Neural cell (in vitro differentiated cells): Measurements from ENCODE around the gene PRDM11. TPM values are rescaled to one million over a fixed set of nuclear protein-coding genes. Genes with fewer than 3 reads are reported as not detected.
A peak's percentile ranks its signal among the peaks of the same experiment; 100 is the strongest.

Source experiments
- H2AFZ ChIP-seq: fragments of 200-600, 300-800 bp; sonication (generic), shearing (Covaris generic); 2 replicates; pipeline ENCODE4 v1.6.0; 2014; ENCODE audit warnings: low read depth, mild to moderate bottlenecking, antibody characterized with exemption, low read length, moderate library complexity
- H3F3A ChIP-seq: fragments of 200-600 bp; shearing (Covaris generic); 2 replicates; pipeline ENCODE4 v1.6.1; 2016; ENCODE audit warnings: mild to moderate bottlenecking, moderate library complexity, mixed read lengths, antibody characterized with exemption, low read length; ENCODE audit not compliant: insufficient read depth, poor library complexity, severe bottlenecking
- H3K27ac ChIP-seq: fragments of 200-600, 300-800 bp; sonication (generic), shearing (Covaris generic); 2 replicates; pipeline ENCODE4 v1.5.1; 2014; ENCODE audit warnings: mild to moderate bottlenecking, low read length, moderate library complexity
- H3K27me3 ChIP-seq: fragments of 300-800, 200-600 bp; sonication (generic), shearing (Covaris generic); 2 replicates; pipeline ENCODE4 v1.6.0; 2014; ENCODE audit warnings: mild to moderate bottlenecking, low read depth, low read length, moderate library complexity; ENCODE audit not compliant: insufficient read depth
- H3K36me3 ChIP-seq: fragments of 300-800, 200-600 bp; sonication (generic), shearing (Covaris generic); 2 replicates; pipeline ENCODE4 v1.5.1; 2014; ENCODE audit warnings: mild to moderate bottlenecking, antibody characterized with exemption, low read length, moderate library complexity; ENCODE audit not compliant: insufficient read depth
- H3K4me2 ChIP-seq: fragments of 300-800, 200-600 bp; sonication (generic), shearing (Covaris generic); 2 replicates; pipeline ENCODE4 v1.6.0; 2014; ENCODE audit warnings: mild to moderate bottlenecking, low read length
- H3K4me3 ChIP-seq: fragments of 300-800, 200-600 bp; sonication (generic), shearing (Covaris generic); 2 replicates; pipeline ENCODE4 v1.5.1; 2014; ENCODE audit warnings: mild to moderate bottlenecking, low read length, moderate library complexity
- H3K79me2 ChIP-seq: fragments of 200-600 bp; shearing (Covaris generic); replicated peaks from 2 replicates; pipeline ENCODE4 v1.6.0; 2014; ENCODE audit warnings: mild to moderate bottlenecking, low read length, moderate library complexity; ENCODE audit not compliant: insufficient read depth
- H3K9ac ChIP-seq: fragments of 300-800, 200-600 bp; sonication (generic), shearing (Covaris generic); 2 replicates; pipeline ENCODE4 v1.6.1; 2016; ENCODE audit warnings: mild to moderate bottlenecking, low read length, mixed read lengths
- H3K9me2 ChIP-seq: fragments of 200-600 bp; shearing (Covaris generic); 2 replicates; pipeline ENCODE4 v1.6.1; 2016; ENCODE audit warnings: mild to moderate bottlenecking, low read length, mixed read lengths; ENCODE audit not compliant: insufficient read depth
- H3K9me3 ChIP-seq: fragments of 200-600, 300-800 bp; sonication (generic), shearing (Covaris generic); 2 replicates; pipeline ENCODE4 v1.6.1; 2016; ENCODE audit warnings: mild to moderate bottlenecking, mixed run types, low read length, moderate library complexity, mixed read lengths
- H4K20me1 ChIP-seq: fragments of 200-600 bp; shearing (Covaris generic); 2 replicates; pipeline ENCODE4 v1.6.1; 2016; ENCODE audit warnings: mild to moderate bottlenecking, mixed run types; ENCODE audit not compliant: insufficient read depth
- EP300 ChIP-seq: fragments of 450-650 bp; conservative IDR thresholded peaks from 2 replicates; pipeline ENCODE4 v1.6.1; 2014; ENCODE audit warnings: antibody characterized with exemption, mild to moderate bottlenecking, moderate library complexity; ENCODE audit not compliant: poor library complexity, severe bottlenecking
- EZH2 ChIP-seq: fragments of 200-600, 300-800 bp; shearing (Covaris generic), sonication (generic); IDR thresholded peaks from 2 replicates; pipeline ENCODE4 v1.6.1; 2014; ENCODE audit warnings: antibody characterized with exemption, low read length, borderline replicate concordance, mild to moderate bottlenecking; ENCODE audit not compliant: insufficient read depth, poor library complexity, severe bottlenecking
- MXI1 ChIP-seq: fragments of 450-650 bp; conservative IDR thresholded peaks from 2 replicates; pipeline ENCODE4 v1.6.1; 2014; ENCODE audit warnings: antibody characterized with exemption, mild to moderate bottlenecking; ENCODE audit not compliant: poor library complexity, severe bottlenecking
- POLR2AphosphoS5 ChIP-seq: IDR thresholded peaks from 2 replicates; pipeline ENCODE4 v1.6.1; 2012
- RAD21 ChIP-seq: fragments of 450-650 bp; conservative IDR thresholded peaks from 2 replicates; pipeline ENCODE4 v1.6.1; 2014; ENCODE audit warnings: antibody characterized with exemption, mild to moderate bottlenecking, moderate library complexity
- SMC3 ChIP-seq: fragments of 450-650 bp; conservative IDR thresholded peaks from 2 replicates; pipeline ENCODE4 v1.6.1; 2014; ENCODE audit warnings: antibody characterized with exemption, mild to moderate bottlenecking, moderate library complexity; ENCODE audit not compliant: poor library complexity
- TAF1 ChIP-seq: IDR thresholded peaks from 2 replicates; pipeline ENCODE4 v1.6.1; 2012; ENCODE audit warnings: low read depth
- polyA plus RNA-seq: library from polyadenylated mRNA; depleted of rRNA; stranded (reverse); fragments of >200 nt; gene quantifications from 2 replicates; pipeline ENCODE4 v1.2.3, GENCODE V29; 2014
- TF ChIP-seq, protein P1 (sequence below): IDR thresholded peaks from 2 replicates; pipeline ENCODE4 v1.6.1; 2012; ENCODE audit warnings: borderline replicate concordance
- TF ChIP-seq, protein P2 (sequence below): fragments of 450-650 bp; IDR thresholded peaks from 2 replicates; pipeline ENCODE4 v1.5.1; 2014; ENCODE audit warnings: antibody characterized with exemption, mild to moderate bottlenecking, moderate library complexity; ENCODE audit not compliant: poor library complexity, severe bottlenecking

Gene PRDM11
- polyA plus RNA-seq, 1 donor from 2014 or later: 2.0 TPM

DNA sequence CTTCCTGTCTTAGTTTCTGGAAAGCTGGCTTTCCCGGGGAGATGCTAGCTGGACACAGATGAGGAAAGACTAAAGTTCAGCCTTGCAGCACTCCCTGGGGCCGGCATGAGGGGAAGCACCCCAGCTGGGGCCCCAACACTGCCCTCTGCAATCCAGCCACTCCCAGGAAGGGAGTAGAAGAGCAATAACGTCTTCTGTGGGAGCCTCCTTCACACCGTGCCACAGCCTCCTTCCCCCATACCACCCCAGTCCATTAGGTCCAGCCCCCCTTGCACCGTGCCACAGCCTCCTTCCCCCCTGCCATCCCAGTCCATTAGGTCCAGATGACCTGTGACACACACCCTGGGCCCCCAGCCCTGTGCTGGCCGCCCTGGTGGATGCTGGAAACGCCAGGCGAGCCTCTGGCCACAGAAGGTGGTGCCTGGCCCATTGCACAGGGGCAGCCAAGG is 44.1 kb upstream of the PRDM11 start:
- Histone ChIP-seq H4K20me1 (no peaks in the 10 kb centered on the region), H3K9ac (no peak overlapping the region), H2AFZ (no peak overlapping the region), H3K79me2 (no peaks in the 10 kb centered on the region), H3K9me3 (no peaks in the 10 kb centered on the region), H3K36me3 (no peaks in the 10 kb centered on the region), H3K4me3 (no peak overlapping the region), H3K27me3 (no peaks in the 10 kb centered on the region), H3K9me2 (no peaks in the 10 kb centered on the region), H3F3A (no peaks in the 10 kb centered on the region), H3K27ac (no peak overlapping the region), H3K4me2 (no peak overlapping the region)
- TF ChIP-seq POLR2AphosphoS5 (no peak), TAF1 (no peak), SMC3 (no peak), MXI1 (no peak), EZH2 (no peak), EP300 (no peak), RAD21 (no peak)
- TF ChIP-seq, protein P1, sequence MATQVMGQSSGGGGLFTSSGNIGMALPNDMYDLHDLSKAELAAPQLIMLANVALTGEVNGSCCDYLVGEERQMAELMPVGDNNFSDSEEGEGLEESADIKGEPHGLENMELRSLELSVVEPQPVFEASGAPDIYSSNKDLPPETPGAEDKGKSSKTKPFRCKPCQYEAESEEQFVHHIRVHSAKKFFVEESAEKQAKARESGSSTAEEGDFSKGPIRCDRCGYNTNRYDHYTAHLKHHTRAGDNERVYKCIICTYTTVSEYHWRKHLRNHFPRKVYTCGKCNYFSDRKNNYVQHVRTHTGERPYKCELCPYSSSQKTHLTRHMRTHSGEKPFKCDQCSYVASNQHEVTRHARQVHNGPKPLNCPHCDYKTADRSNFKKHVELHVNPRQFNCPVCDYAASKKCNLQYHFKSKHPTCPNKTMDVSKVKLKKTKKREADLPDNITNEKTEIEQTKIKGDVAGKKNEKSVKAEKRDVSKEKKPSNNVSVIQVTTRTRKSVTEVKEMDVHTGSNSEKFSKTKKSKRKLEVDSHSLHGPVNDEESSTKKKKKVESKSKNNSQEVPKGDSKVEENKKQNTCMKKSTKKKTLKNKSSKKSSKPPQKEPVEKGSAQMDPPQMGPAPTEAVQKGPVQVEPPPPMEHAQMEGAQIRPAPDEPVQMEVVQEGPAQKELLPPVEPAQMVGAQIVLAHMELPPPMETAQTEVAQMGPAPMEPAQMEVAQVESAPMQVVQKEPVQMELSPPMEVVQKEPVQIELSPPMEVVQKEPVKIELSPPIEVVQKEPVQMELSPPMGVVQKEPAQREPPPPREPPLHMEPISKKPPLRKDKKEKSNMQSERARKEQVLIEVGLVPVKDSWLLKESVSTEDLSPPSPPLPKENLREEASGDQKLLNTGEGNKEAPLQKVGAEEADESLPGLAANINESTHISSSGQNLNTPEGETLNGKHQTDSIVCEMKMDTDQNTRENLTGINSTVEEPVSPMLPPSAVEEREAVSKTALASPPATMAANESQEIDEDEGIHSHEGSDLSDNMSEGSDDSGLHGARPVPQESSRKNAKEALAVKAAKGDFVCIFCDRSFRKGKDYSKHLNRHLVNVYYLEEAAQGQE: no peak
- TF ChIP-seq, protein P2, sequence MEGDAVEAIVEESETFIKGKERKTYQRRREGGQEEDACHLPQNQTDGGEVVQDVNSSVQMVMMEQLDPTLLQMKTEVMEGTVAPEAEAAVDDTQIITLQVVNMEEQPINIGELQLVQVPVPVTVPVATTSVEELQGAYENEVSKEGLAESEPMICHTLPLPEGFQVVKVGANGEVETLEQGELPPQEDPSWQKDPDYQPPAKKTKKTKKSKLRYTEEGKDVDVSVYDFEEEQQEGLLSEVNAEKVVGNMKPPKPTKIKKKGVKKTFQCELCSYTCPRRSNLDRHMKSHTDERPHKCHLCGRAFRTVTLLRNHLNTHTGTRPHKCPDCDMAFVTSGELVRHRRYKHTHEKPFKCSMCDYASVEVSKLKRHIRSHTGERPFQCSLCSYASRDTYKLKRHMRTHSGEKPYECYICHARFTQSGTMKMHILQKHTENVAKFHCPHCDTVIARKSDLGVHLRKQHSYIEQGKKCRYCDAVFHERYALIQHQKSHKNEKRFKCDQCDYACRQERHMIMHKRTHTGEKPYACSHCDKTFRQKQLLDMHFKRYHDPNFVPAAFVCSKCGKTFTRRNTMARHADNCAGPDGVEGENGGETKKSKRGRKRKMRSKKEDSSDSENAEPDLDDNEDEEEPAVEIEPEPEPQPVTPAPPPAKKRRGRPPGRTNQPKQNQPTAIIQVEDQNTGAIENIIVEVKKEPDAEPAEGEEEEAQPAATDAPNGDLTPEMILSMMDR: no peak

DNA sequence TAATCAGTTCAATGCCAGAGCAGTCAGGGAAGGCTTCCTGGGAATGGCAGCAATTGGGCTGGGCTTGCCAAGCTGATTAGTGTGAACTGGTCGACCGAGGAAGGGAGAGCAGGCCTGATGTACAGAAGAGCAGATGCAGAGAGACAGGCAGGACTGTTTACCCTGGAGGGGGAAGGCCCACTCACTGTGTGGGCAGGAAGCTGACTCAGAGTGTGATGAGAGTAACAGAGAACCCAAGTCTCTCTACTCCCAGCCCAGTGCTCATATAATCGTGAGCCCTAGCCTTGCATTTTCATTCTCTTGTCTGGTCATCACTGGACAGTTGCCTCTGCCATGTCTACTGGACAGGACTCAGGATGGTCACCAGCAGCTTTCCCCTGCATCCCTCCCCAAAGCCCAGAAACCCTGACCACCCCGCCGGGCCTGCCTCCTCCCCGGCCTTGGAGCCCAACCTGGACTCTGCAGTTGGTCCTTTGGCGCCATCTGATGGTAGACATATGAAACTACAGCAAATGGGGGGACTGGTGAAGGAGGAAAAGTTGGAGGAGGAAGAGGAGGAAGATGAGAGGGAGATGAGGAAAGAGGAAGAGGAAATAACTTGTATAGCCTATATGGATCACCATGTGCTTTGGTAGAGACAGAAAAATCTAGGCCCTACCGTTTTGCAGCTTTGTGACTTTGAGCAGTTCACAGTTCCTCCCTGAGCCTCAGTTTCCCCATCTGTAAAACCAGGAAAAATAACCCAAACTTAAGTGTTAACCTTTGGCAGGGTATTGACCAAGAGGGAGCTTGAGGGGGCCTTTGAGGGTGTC is 43.4 kb upstream of the PRDM11 start:
- Histone ChIP-seq H3K4me3 (no peak overlapping the region), H3K9ac (no peak overlapping the region), H2AFZ (no peak overlapping the region), H3K9me3 (no peaks in the 10 kb centered on the region), H3K79me2 (no peaks in the 10 kb centered on the region), H4K20me1 (no peaks in the 10 kb centered on the region), H3K27me3 (no peaks in the 10 kb centered on the region), H3F3A (no peaks in the 10 kb centered on the region), H3K4me2 (no peak overlapping the region), H3K36me3 (no peaks in the 10 kb centered on the region), H3K9me2 (no peaks in the 10 kb centered on the region), H3K27ac (no peak overlapping the region)
- TF ChIP-seq RAD21: peak; percentile 100
- no peak for TF ChIP-seq TAF1
- TF ChIP-seq, protein P2: peak; percentile 98
- TF ChIP-seq SMC3: peak; percentile 100
- no peak for TF ChIP-seq EZH2
- TF ChIP-seq POLR2AphosphoS5: no peak
- TF ChIP-seq, protein P1: no peak
- no peak for TF ChIP-seq EP300
- no peak for TF ChIP-seq MXI1
